HG03135 (cell line): Measurements from ENCODE around the gene ACAP1.
"Not testable (repeated sequence)": the region's sequence is repeated elsewhere in the genome, so short reads cannot be mapped to it uniquely, and the experiment has no call there.

ENCODE experiments used
- ATAC-seq: cut with Tn5 transposase; IDR thresholded peaks from one replicate; pipeline ENCODE4 v1.9.1; 2021; ENCODE audit warnings: mild to moderate bottlenecking, moderate library complexity; ENCODE audit not compliant: unreplicated experiment

Gene ACAP1

GRCh38 chr17:7328840-7329373 is 7.4 kb upstream of the ACAP1 start, which contains the start of gene NEURL4:
Gene NEURL4, minus strand, starts transcription at chr17:7329335. Its CDS starts 23 bp downstream, at chr17:7329312.
- ATAC-seq: peak; percentile 5

GRCh38 chr17:7329374-7329996 is 6.8 kb upstream of the ACAP1 start:
- peak; percentile 55 for ATAC-seq

- ATAC-seq: peak; percentile 43
Measured at GRCh38 chr17:7329997-7330637, 6.2 kb upstream of the ACAP1 start.

GRCh38 chr17:7330638-7331015 is 5.7 kb upstream of the ACAP1 start:
- ATAC-seq: no peak

GRCh38 chr17:7332111-7332510 is 4.2 kb upstream of the ACAP1 start:
- no peak for ATAC-seq

- not testable (repeated sequence) for ATAC-seq
Measured at GRCh38 chr17:7332600-7333069, 3.7 kb upstream of the ACAP1 start.

GRCh38 chr17:7334938-7335538 is 1.3 kb upstream of the ACAP1 start:
- no peak for ATAC-seq

- ATAC-seq: not testable (repeated sequence)
Measured at GRCh38 chr17:7335765-7336164, 564 bp upstream of the ACAP1 start.

GRCh38 chr17:7337600-7337999 is 1.3 kb downstream of the ACAP1 start:
- ATAC-seq: not testable (repeated sequence)

GRCh38 chr17:7340179-7340578 is 3.9 kb downstream of the ACAP1 start:
- ATAC-seq: no peak

- ATAC-seq: no peak
Measured at GRCh38 chr17:7341842-7342241, 5.5 kb downstream of the ACAP1 start.

- no peak for ATAC-seq
Measured at GRCh38 chr17:7343250-7343649, 6.9 kb downstream of the ACAP1 start.

GRCh38 chr17:7346761-7347614 is 10.7 kb downstream of the ACAP1 start:
- no peak for ATAC-seq

- no peak for ATAC-seq
Measured at GRCh38 chr17:7347630-7348477, 11.5 kb downstream of the ACAP1 start.

- no peak for ATAC-seq
Measured at GRCh38 chr17:7348478-7349242, 12.3 kb downstream of the ACAP1 start.

GRCh38 chr17:7351665-7352502 is 15.6 kb downstream of the ACAP1 start, which contains the start of gene KCTD11:
Gene KCTD11, plus strand, starts transcription at chr17:7352162.
- peak; percentile 65 for ATAC-seq

- no peak for ATAC-seq
Measured at GRCh38 chr17:7352503-7352889, 16.2 kb downstream of the ACAP1 start.

GRCh38 chr17:7352910-7353635 is 16.7 kb downstream of the ACAP1 start:
- ATAC-seq: no peak
